Stomach smooth muscle (tissue), 2 donors: ENCODE results near the gene EIF3L.
A peak's percentile ranks its signal among the peaks of the same experiment; 100 is the strongest.

Experiments
- H3K27ac ChIP-seq: one replicate; pipeline ENCODE4 v1.7.0; 2013; ENCODE audit warnings: mild to moderate bottlenecking, low read length, inconsistent platforms
- H3K27me3 ChIP-seq, 2 donors: one replicate each; pipeline ENCODE4 v1.7.0; 2013; ENCODE audit warnings: low read length in 2 of 2; ENCODE audit not compliant: insufficient read depth in 2 of 2, control insufficient read depth in 1 of 2
- H3K36me3 ChIP-seq, 2 donors: one replicate each; pipeline ENCODE4 v1.7.0; 2013; ENCODE audit warnings: low read length in 2 of 2; ENCODE audit not compliant: control insufficient read depth in 2 of 2, insufficient read depth in 2 of 2
- H3K4me1 ChIP-seq: one replicate; pipeline ENCODE4 v1.7.0; 2013; ENCODE audit warnings: low read length; ENCODE audit not compliant: control insufficient read depth, insufficient read depth
- H3K4me3 ChIP-seq, 2 donors: one replicate each; pipeline ENCODE4 v1.7.0; 2013; ENCODE audit warnings: low read length in 2 of 2
- H3K9ac ChIP-seq, 2 donors: one replicate each; pipeline ENCODE4 v1.7.0; 2013; ENCODE audit warnings: low read length in 2 of 2, mild to moderate bottlenecking in 1 of 2
- H3K9me3 ChIP-seq, 2 donors: one replicate each; pipeline ENCODE4 v1.7.0; 2013; ENCODE audit warnings: low read length in 2 of 2; ENCODE audit not compliant: control insufficient read depth in 2 of 2
- donor health status: healthy.
- donor health status: Pancreatic carcinoma.

EIF3L gene

GRCh38 chr22:37930270-37930951, 81.2 kb downstream of the EIF3L start:
- Histone ChIP-seq H3K9ac (peak overlapping the region in 1 of 2 donors; percentile 29), H3K4me1 (peaks cover 48% of the 10 kb centered on the region), H3K27ac (peak overlapping the region; percentile 60), H3K36me3 (peaks cover 51 to 55% of the 10 kb centered on the region in 2 donors), H3K27me3 (no peaks in the 10 kb centered on the region), H3K4me3 (no peak overlapping the region), H3K9me3 (no peaks in the 10 kb centered on the region)

- Histone ChIP-seq H3K27ac (peak overlapping the region; percentile 60), H3K27me3 (no peaks in the 10 kb centered on the region), H3K9ac (peak overlapping the region in 1 of 2 donors; percentile 21)
Measured at GRCh38 chr22:37930952-37931440, 81.8 kb downstream of the EIF3L start.

GRCh38 chr22:37931893-37932389, 82.7 kb downstream of the EIF3L start:
- Histone ChIP-seq H3K9me3 (no peaks in the 10 kb centered on the region), H3K9ac (no peak overlapping the region), H3K27me3 (no peaks in the 10 kb centered on the region), H3K4me1 (peaks cover 45% of the 10 kb centered on the region), H3K36me3 (peaks cover 41 to 42% of the 10 kb centered on the region in 2 donors), H3K4me3 (no peak overlapping the region), H3K27ac (peak overlapping the region; percentile 78)

More at GRCh38 chr22:37930952-37931440, 81.8 kb downstream of the EIF3L start:
- no peaks in the 10 kb centered on the region for H3K9me3 ChIP-seq
- peaks cover 49 to 50% of the 10 kb centered on the region in 2 donors for H3K36me3 ChIP-seq
- no peak overlapping the region for H3K4me3 ChIP-seq
- H3K4me1 ChIP-seq = peaks cover 45% of the 10 kb centered on the region

- no peak overlapping the region for H3K4me3 ChIP-seq
- H3K27me3 ChIP-seq = no peaks in the 10 kb centered on the region
- H3K27ac ChIP-seq = peak overlapping the region; percentile 78
- peaks cover 45% of the 10 kb centered on the region for H3K4me1 ChIP-seq
- peaks cover 36 to 40% of the 10 kb centered on the region in 2 donors for H3K36me3 ChIP-seq
- no peak overlapping the region for H3K9ac ChIP-seq
- no peaks in the 10 kb centered on the region for H3K9me3 ChIP-seq
Measured at GRCh38 chr22:37932401-37932800, 83.2 kb downstream of the EIF3L start.

GRCh38 chr22:37932821-37933578, 83.8 kb downstream of the EIF3L start:
- H3K36me3 ChIP-seq = peaks cover 37 to 42% of the 10 kb centered on the region in 2 donors
- peak overlapping the region in 1 of 2 donors; percentile 21 for H3K9ac ChIP-seq
- no peaks in the 10 kb centered on the region for H3K27me3 ChIP-seq
- H3K4me1 ChIP-seq = peaks cover 48% of the 10 kb centered on the region
- no peak overlapping the region for H3K4me3 ChIP-seq
- no peaks in the 10 kb centered on the region for H3K9me3 ChIP-seq
- peak overlapping the region; percentile 78 for H3K27ac ChIP-seq

GRCh38 chr22:37933711-37934376, 84.6 kb downstream of the EIF3L start:
- Histone ChIP-seq H3K9me3 (no peaks in the 10 kb centered on the region), H3K9ac (peak overlapping the region in 1 of 2 donors; percentile 21), H3K27me3 (no peaks in the 10 kb centered on the region), H3K36me3 (peaks cover 34 to 38% of the 10 kb centered on the region in 2 donors), H3K4me3 (peak overlapping the region in 1 of 2 donors; percentile 22), H3K4me1 (peaks cover 45% of the 10 kb centered on the region), H3K27ac (peak overlapping the region; percentile 78)
